Astrocyte (in vitro differentiated cells and primary cell): Measurements from ENCODE around the gene MKRN2OS.

Source experiments
- CTCF ChIP-seq: IDR thresholded peaks from 2 replicates; pipeline ENCODE4 v1.5.1; 2011; ENCODE audit warnings: low read depth, mild to moderate bottlenecking, inconsistent platforms, low read length, moderate library complexity; ENCODE audit not compliant: insufficient read depth
- EZH2 ChIP-seq: IDR thresholded peaks from 2 replicates; pipeline ENCODE4 v1.6.1; 2012; ENCODE audit warnings: mild to moderate bottlenecking, low read length, inconsistent platforms; ENCODE audit not compliant: insufficient read depth

- TF ChIP-seq CTCF, result no peak
- TF ChIP-seq EZH2, result no peak
Observed at GRCh38 chr3:12507591-12508281, 37.6 kb downstream of the MKRN2OS start.
